ENCODE data around the gene GPATCH2L.

The GPATCH2L gene

GRCh38 chr14:76237349-76237990 is 85.7 kb downstream of the GPATCH2L start:
- ATAC-seq (no peak), DNase-seq (no peak)
- Mint-ChIP-seq H3K4me1 (peaks cover 3% of the 10 kb centered on the region), H3K36me3 (ENCODE audit: low read depth) (peaks cover 56% of the 10 kb centered on the region), H3K27me3 (no peaks in the 10 kb centered on the region), H3K4me3 (no peak overlapping the region), H3K9me3 (peaks cover 29% of the 10 kb centered on the region), H3K27ac (no peak overlapping the region)

DNA sequence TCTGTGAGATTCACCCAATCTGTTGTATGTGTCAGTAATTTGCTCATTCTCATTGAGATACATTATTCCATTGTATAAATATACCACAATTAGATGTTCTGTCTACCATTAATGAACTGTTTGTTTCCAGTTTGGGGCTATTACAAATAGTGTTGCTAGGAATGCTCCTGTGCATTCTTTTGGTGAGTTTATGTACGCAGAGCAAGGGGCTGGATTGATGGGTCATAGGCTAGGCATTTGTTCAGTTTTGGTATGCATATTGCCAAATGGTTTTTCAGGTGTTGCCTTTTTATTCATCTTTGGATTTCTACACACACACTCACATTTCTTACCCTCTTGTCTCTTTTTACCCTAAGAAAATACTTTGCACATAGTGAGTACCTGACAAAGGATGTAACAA is 93.4 kb downstream of the GPATCH2L start:
- H3K27ac Mint-ChIP-seq: no peak overlapping the region
- H3K27me3 Mint-ChIP-seq: no peaks in the 10 kb centered on the region
- no peak for ATAC-seq
- peaks cover 18% of the 10 kb centered on the region for H3K36me3 Mint-ChIP-seq (ENCODE audit: low read depth)
- no peak for DNase-seq
- peaks cover 29% of the 10 kb centered on the region for H3K9me3 Mint-ChIP-seq
- no peaks in the 10 kb centered on the region for H3K4me1 Mint-ChIP-seq
- H3K4me3 Mint-ChIP-seq: no peak overlapping the region

GRCh38 chr14:76250302-76250701 is 98.6 kb downstream of the GPATCH2L start:
- ATAC-seq (no peak), DNase-seq (no peak)
- peaks cover 1% of the 10 kb centered on the region for H3K27me3 Mint-ChIP-seq
- H3K4me3 Mint-ChIP-seq: no peak overlapping the region
- no peaks in the 10 kb centered on the region for H3K36me3 Mint-ChIP-seq (ENCODE audit: low read depth)
- no peak overlapping the region for H3K27ac Mint-ChIP-seq
- no peaks in the 10 kb centered on the region for H3K9me3 Mint-ChIP-seq
- H3K4me1 Mint-ChIP-seq: no peaks in the 10 kb centered on the region

- DNase-seq (no peak), ATAC-seq (no peak)
- Mint-ChIP-seq H3K4me3 (no peak overlapping the region), H3K27me3 (peaks cover 1% of the 10 kb centered on the region), H3K36me3 (ENCODE audit: low read depth) (peaks cover 2% of the 10 kb centered on the region), H3K27ac (no peak overlapping the region), H3K4me1 (no peaks in the 10 kb centered on the region), H3K9me3 (no peaks in the 10 kb centered on the region)
Measured at GRCh38 chr14:76252471-76252870, 100.7 kb downstream of the GPATCH2L start.

GRCh38 chr14:76253111-76253510 is 101.4 kb downstream of the GPATCH2L start:
- Mint-ChIP-seq H3K4me1 (no peaks in the 10 kb centered on the region), H3K27me3 (peaks cover 1% of the 10 kb centered on the region), H3K27ac (no peak overlapping the region), H3K36me3 (ENCODE audit: low read depth) (peaks cover 2% of the 10 kb centered on the region), H3K4me3 (no peak overlapping the region), H3K9me3 (no peaks in the 10 kb centered on the region)
- DNase-seq: no peak
- ATAC-seq: no peak

GRCh38 chr14:76256545-76256944 is 104.8 kb downstream of the GPATCH2L start:
- H3K4me1 Mint-ChIP-seq: peaks cover 3% of the 10 kb centered on the region
- no peak overlapping the region for H3K4me3 Mint-ChIP-seq
- H3K9me3 Mint-ChIP-seq: no peaks in the 10 kb centered on the region
- H3K27me3 Mint-ChIP-seq: peaks cover 1% of the 10 kb centered on the region
- DNase-seq (no peak), ATAC-seq (no peak)
- H3K36me3 Mint-ChIP-seq (ENCODE audit: low read depth): peaks cover 2% of the 10 kb centered on the region
- H3K27ac Mint-ChIP-seq: no peak overlapping the region

DNA sequence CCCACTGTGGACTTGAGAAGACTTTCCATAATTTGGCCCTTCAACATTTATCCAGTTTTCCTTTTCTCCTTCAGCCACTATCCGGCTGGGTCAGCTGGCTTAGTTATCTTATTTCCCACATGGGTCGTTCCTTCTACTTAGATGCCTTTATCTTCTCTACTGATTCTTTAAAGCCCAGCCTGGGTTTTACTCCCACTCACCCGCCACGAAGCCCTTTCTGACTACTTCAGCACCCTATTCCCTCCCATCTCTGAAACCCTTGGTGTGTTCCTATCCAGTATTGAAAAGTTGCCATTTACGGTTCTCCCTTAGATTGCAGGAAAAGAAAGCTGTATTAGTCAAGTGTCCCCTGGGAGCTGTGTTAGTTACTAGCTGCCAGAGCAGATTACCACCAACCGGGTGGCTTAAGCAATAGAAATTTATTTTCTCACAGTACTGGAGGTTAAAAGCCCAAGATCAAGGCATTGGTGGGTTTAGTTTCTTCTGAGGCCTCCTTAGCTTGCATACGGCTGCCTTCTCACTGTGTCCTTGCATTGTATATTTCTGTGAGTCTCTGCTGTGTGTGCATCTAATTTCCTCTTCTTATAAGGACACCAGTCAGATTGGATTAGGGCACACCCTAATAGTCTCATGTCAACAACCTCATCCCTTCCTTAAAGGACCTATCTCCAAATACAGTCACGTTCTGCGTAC is 105.5 kb downstream of the GPATCH2L start:
- peaks cover 1% of the 10 kb centered on the region for H3K27me3 Mint-ChIP-seq
- no peak overlapping the region for H3K27ac Mint-ChIP-seq
- peaks cover 3% of the 10 kb centered on the region for H3K4me1 Mint-ChIP-seq
- H3K4me3 Mint-ChIP-seq: no peak overlapping the region
- H3K9me3 Mint-ChIP-seq: no peaks in the 10 kb centered on the region
- no peak for ATAC-seq
- DNase-seq: no peak
- H3K36me3 Mint-ChIP-seq (ENCODE audit: low read depth): peaks cover 2% of the 10 kb centered on the region

- Mint-ChIP-seq H3K36me3 (ENCODE audit: low read depth) (peaks cover 2% of the 10 kb centered on the region), H3K27me3 (peaks cover 1% of the 10 kb centered on the region), H3K9me3 (no peaks in the 10 kb centered on the region), H3K27ac (no peak overlapping the region), H3K4me3 (no peak overlapping the region), H3K4me1 (peaks cover 3% of the 10 kb centered on the region)
- ATAC-seq (no peak), DNase-seq (no peak)
Measured at GRCh38 chr14:76257842-76258397, 106.2 kb downstream of the GPATCH2L start.

- H3K27ac Mint-ChIP-seq: no peak overlapping the region
Measured at GRCh38 chr14:76259029-76259735, 107.5 kb downstream of the GPATCH2L start.

GRCh38 chr14:76260749-76261148 is 109.0 kb downstream of the GPATCH2L start:
- Mint-ChIP-seq H3K27me3 (peaks cover 6% of the 10 kb centered on the region), H3K36me3 (ENCODE audit: low read depth) (peaks cover 2% of the 10 kb centered on the region)
- no peak for ATAC-seq

More at GRCh38 chr14:76259029-76259735, 107.5 kb downstream of the GPATCH2L start:
- Mint-ChIP-seq H3K36me3 (ENCODE audit: low read depth) (peaks cover 2% of the 10 kb centered on the region), H3K27me3 (peaks cover 6% of the 10 kb centered on the region), H3K9me3 (no peaks in the 10 kb centered on the region), H3K4me3 (no peak overlapping the region), H3K4me1 (peaks cover 3% of the 10 kb centered on the region)
- DNase-seq (no peak), ATAC-seq (no peak)

DNA sequence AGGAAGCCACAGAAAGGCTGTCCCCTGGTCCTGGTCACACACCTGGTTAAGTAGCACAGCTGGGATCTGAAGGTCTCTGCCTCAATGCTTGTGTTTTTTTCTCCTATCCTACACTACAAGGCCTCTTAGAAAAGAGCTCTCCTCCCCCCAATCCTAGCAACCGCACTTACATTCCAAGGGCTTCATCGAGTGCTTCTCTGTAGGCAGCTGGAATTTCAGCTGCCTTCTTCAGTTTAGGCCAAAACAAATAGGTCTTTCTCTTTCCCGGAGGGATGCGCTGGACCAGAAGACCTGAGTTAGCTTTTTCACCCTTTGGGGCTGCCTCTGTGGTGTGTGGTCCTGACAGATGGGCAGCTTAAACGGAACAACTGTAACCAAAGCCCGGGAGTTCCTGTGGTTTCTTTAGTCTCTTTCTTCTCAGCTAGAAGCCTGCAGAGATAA is 109.7 kb downstream of the GPATCH2L start:
- no peak overlapping the region for H3K4me3 Mint-ChIP-seq
- no peak for DNase-seq

More at GRCh38 chr14:76260749-76261148, 109.0 kb downstream of the GPATCH2L start:
- Mint-ChIP-seq H3K4me3 (no peak overlapping the region), H3K9me3 (no peaks in the 10 kb centered on the region), H3K4me1 (peaks cover 3% of the 10 kb centered on the region), H3K27ac (no peak overlapping the region)
- DNase-seq: no peak

DNA sequence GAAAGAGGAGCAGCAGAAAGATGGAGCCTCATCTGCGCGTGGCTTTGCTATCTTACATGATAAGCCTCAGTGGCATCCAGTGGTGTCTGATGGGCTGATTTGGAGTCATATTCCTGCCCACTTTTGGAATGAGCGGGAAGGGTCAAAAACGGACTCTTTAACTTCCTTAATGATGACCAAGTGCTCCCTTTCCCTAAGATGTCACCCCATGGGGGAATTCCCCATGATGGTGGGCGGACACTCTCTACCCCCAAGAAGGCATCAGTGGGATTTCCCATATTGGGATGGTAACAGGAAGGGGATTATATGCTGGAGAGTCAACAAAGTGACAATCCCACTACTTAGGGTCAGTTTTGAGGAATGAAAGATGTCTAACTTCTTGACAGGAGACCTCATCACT is 110.9 kb downstream of the GPATCH2L start:
- Mint-ChIP-seq H3K4me3 (no peak overlapping the region), H3K27me3 (peaks cover 12% of the 10 kb centered on the region), H3K4me1 (peaks cover 3% of the 10 kb centered on the region), H3K9me3 (no peaks in the 10 kb centered on the region), H3K27ac (no peak overlapping the region), H3K36me3 (ENCODE audit: low read depth) (peaks cover 1% of the 10 kb centered on the region)
- DNase-seq (no peak), ATAC-seq (no peak)

More for the DNA sequence above, 109.7 kb downstream of the GPATCH2L start:
- Mint-ChIP-seq H3K27ac (no peak overlapping the region), H3K27me3 (peaks cover 12% of the 10 kb centered on the region), H3K36me3 (ENCODE audit: low read depth) (peaks cover 3% of the 10 kb centered on the region), H3K9me3 (no peaks in the 10 kb centered on the region), H3K4me1 (peaks cover 3% of the 10 kb centered on the region)
- no peak for ATAC-seq

All from activated naive CD8-positive, alpha-beta T cell treated with anti-CD3 and anti-CD28 coated beads, Interleukin-2, amount 50 U/mL, for 24 hours (primary cell).